Colonic mucosa (tissue), 4 donors: ENCODE measurements around the gene HELZ. TPM values are rescaled to one million over a fixed set of nuclear protein-coding genes. Genes with fewer than 3 reads are reported as not detected.

Experiments used
- DNase-seq: peaks from one replicate; pipeline ENCODE4 v3.0.0-alpha.2; 2020
- H3K27ac ChIP-seq: fragments of 200-600 bp; one replicate; pipeline ENCODE4 v1.8.0; 2021
- H3K27me3 ChIP-seq: fragments of 200-600 bp; one replicate; pipeline ENCODE4 v1.8.0; 2021
- H3K36me3 ChIP-seq: fragments of 200-600 bp; one replicate; pipeline ENCODE4 v1.8.0; 2021
- H3K4me1 ChIP-seq: fragments of 200-600 bp; one replicate; pipeline ENCODE4 v1.8.0; 2021; ENCODE audit warnings: mild to moderate bottlenecking
- H3K4me3 ChIP-seq: fragments of 200-600 bp; one replicate; pipeline ENCODE4 v1.8.0; 2021
- H3K9ac ChIP-seq, 2 donors: one replicate each; pipeline ENCODE4 v1.7.0; 2013; ENCODE audit warnings: control low read depth in 2 of 2, low read depth in 2 of 2, low read length in 2 of 2
- H3K9me3 ChIP-seq: fragments of 200-600 bp; one replicate; pipeline ENCODE4 v1.8.0; 2021
- intact Hi-C: fragments of 100-400 bp; cut with DNase I; formaldehyde crosslinking; loops from one replicate; pipeline ENCODE4 v1.14.1; 2022
- total RNA-seq, 2 donors: library from RNA; stranded (reverse); fragmentation: NEBNext Ultra II Directional in 1 of 2; extraction: Animal tissue kit (Norgen Biotek cat#: 25700) in 1 of 2; gene quantifications; one replicate each; pipeline ENCODE4 v1.2.1, GENCODE V29; 2021
- TF ChIP-seq, protein P1 (sequence below): fragments of 200-600 bp; IDR thresholded peaks from one replicate; pipeline ENCODE4 v1.8.0; 2022; ENCODE audit warnings: antibody characterized with exemption, mild to moderate bottlenecking
- donor health status: healthy.
- donor health status: DM: no; HTN: no; CAD: no.
- donor health status: DM: no; HTN: no; CAD: no.

HELZ gene
- total RNA-seq, 2 donors from 2014 or later: 38.6 to 55.9 TPM

DNA sequence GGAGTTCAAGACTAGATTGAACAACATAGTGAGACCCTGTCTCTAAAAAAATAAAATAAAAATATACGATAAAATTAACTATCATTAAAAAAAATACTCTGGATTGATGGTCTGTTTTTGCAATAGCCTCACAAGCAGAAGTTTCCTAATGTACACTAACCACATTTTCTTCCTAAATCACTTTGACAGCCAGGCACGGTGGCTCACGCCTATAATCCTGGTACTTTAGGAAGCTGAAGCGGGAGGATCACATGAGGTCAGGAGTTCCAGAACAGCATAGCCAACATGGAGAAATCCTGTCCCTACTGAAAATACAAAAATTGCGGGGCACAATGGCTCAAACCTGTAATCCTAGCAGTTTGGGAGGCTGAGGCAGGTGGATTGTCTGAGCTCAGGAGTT is 64.7 kb downstream of the HELZ start:
- TF ChIP-seq, protein P1, sequence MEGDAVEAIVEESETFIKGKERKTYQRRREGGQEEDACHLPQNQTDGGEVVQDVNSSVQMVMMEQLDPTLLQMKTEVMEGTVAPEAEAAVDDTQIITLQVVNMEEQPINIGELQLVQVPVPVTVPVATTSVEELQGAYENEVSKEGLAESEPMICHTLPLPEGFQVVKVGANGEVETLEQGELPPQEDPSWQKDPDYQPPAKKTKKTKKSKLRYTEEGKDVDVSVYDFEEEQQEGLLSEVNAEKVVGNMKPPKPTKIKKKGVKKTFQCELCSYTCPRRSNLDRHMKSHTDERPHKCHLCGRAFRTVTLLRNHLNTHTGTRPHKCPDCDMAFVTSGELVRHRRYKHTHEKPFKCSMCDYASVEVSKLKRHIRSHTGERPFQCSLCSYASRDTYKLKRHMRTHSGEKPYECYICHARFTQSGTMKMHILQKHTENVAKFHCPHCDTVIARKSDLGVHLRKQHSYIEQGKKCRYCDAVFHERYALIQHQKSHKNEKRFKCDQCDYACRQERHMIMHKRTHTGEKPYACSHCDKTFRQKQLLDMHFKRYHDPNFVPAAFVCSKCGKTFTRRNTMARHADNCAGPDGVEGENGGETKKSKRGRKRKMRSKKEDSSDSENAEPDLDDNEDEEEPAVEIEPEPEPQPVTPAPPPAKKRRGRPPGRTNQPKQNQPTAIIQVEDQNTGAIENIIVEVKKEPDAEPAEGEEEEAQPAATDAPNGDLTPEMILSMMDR: no peak
- Histone ChIP-seq H3K27ac (no peak overlapping the region), H3K27me3 (no peaks in the 10 kb centered on the region), H3K36me3 (no peaks in the 10 kb centered on the region), H3K9me3 (no peaks in the 10 kb centered on the region), H3K4me3 (no peak overlapping the region), H3K9ac (no peak overlapping the region), H3K4me1 (no peaks in the 10 kb centered on the region)
- intact Hi-C loops: no loop called here
- DNase-seq: no peak

DNA sequence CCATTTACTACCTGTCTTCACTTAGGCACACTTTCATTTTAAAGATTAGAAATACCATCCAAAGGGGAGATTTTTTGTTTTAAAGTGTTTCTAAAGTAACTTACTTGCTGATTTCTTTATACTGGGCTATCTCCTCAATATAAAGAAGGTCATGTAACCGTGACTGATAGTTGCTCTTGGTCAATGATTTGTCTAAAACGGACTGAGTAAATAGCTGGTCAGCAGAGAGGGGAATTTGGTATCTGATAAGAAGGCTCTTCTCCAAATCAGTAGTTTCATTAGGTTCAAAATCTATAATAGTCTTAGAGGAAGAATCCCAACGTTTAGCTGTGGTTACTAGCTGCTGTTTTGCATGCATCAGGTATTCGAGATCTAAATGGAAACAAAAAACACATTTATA is 66.4 kb downstream of the HELZ start:
- H3K4me1 ChIP-seq: no peaks in the 10 kb centered on the region
- H3K4me3 ChIP-seq: no peak overlapping the region
- no peaks in the 10 kb centered on the region for H3K9me3 ChIP-seq
- no peak for DNase-seq
- H3K27me3 ChIP-seq: no peaks in the 10 kb centered on the region
- H3K9ac ChIP-seq: no peak overlapping the region
- H3K27ac ChIP-seq: no peak overlapping the region
- intact Hi-C loops: no loop called here
- no peaks in the 10 kb centered on the region for H3K36me3 ChIP-seq
- TF ChIP-seq, protein P1: no peak

DNA sequence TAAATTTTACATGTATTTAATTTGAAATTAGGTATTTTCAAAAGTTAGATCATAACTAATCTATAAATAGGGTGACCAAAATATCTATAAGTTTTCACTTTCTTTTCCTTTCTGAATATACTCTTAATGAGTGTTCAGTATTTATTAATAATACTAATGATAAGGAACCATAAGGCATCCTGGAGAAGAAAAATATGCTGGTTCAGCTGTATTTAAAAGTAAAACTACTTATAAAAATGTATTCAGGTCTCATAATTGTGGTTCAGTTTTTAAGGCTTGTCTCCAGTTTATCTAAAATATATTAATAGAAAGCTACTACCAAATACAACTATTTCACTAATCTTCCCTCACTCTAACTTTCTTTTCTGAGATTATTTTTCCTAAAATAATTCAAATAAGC is 67.3 kb downstream of the HELZ start:
- Histone ChIP-seq H3K36me3 (no peaks in the 10 kb centered on the region), H3K4me1 (no peaks in the 10 kb centered on the region), H3K27ac (no peak overlapping the region), H3K27me3 (no peaks in the 10 kb centered on the region), H3K9ac (no peak overlapping the region), H3K4me3 (no peak overlapping the region), H3K9me3 (no peaks in the 10 kb centered on the region)
- TF ChIP-seq, protein P1: no peak
- DNase-seq: no peak
- intact Hi-C loops: no loop called here

DNA sequence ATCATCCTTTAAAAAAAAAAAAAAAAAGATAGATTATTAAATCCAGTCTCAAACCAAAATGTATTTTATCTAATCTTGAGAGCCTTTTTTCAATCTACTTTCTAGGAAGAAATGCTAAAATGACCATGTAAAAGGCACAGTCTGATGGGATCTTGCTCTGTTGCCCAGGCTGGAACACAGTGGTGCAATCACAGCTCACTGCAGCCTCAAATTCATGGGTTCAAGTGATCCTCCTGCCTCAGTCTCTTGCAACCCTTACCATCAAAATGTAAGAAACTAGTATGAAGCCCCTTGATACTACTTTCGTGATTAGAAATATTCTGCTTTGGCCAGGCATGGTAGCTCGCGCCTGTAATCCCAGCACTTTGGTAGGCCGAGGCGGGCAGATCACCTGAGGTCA is 70.8 kb downstream of the HELZ start:
- Histone ChIP-seq H3K9ac (no peak overlapping the region), H3K4me1 (no peaks in the 10 kb centered on the region), H3K9me3 (no peaks in the 10 kb centered on the region), H3K4me3 (no peak overlapping the region), H3K27ac (no peak overlapping the region), H3K27me3 (no peaks in the 10 kb centered on the region), H3K36me3 (no peaks in the 10 kb centered on the region)
- TF ChIP-seq, protein P1: no peak
- DNase-seq: no peak
- intact Hi-C loops: no loop called here

DNA sequence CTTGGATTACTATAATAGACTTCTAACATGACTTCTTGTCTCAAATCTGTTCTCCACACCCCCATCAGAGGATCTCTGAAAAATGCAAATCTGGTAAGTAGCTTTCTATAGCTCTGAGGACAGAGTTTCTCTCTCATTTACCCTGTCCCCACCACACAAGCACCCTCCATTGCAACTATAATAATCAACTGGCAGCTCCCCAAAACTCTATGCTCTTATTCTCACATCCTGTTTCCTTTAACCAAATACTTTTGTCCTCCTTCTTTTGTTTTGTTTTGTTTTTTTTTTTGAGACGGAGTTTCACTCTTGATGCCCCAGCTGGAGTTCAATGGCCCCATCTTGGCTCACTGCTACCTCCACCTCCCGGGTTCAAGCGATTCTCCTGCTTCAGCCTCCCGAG is 73.4 kb downstream of the HELZ start:
- Histone ChIP-seq H3K9me3 (no peaks in the 10 kb centered on the region), H3K4me1 (no peaks in the 10 kb centered on the region), H3K27me3 (no peaks in the 10 kb centered on the region), H3K27ac (no peak overlapping the region), H3K36me3 (peaks cover 4% of the 10 kb centered on the region), H3K9ac (no peak overlapping the region), H3K4me3 (no peak overlapping the region)
- TF ChIP-seq, protein P1: no peak
- no peak for DNase-seq
- intact Hi-C loops: no loop called here

DNA sequence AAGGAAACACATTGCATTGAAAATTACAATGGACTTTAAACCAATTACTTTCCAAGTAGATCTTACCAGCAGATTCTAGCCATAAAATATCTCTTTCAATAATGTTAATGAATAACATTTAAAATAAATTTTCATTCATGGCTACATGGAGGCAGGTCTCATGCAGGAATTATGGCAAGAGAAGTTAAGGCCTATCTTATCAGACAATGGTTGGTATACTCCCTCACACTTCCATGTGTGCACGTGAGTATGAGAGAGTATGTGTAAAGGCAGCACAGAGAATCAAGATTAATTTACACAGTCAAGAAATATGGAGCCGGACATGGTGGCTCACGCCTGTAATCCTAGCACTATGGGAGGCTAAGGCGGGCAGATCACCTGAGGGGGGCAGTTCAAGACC is 76.5 kb downstream of the HELZ start:
- peaks cover 7% of the 10 kb centered on the region for H3K36me3 ChIP-seq
- no peaks in the 10 kb centered on the region for H3K4me1 ChIP-seq
- no peak for DNase-seq
- TF ChIP-seq, protein P1: no peak
- no peak overlapping the region for H3K9ac ChIP-seq
- no peaks in the 10 kb centered on the region for H3K9me3 ChIP-seq
- H3K27ac ChIP-seq: no peak overlapping the region
- H3K4me3 ChIP-seq: no peak overlapping the region
- intact Hi-C loops: no loop called here
- no peaks in the 10 kb centered on the region for H3K27me3 ChIP-seq
